ENCODE data around the gene ITGAD.

DNA sequence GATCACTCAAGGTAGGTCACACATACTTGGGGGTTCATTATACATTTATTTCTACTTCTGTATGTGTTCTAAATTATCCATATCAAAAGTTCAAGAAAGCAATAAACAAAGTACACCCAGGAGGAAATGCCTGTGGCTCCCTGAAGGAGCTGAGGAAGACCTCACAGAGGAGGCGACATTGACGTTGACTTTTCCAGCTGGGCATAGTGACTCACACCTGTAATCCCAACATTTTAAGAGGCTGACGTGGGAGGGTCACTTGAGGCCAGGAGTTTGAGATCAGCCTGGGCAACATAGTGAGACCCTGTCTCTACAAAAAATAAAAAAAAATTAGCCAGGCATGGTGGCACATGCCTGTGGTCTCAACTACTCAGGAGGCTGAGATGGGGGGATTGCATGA lies 16.3 kb downstream of the ITGAD start:
- TF ChIP-seq, protein P1, sequence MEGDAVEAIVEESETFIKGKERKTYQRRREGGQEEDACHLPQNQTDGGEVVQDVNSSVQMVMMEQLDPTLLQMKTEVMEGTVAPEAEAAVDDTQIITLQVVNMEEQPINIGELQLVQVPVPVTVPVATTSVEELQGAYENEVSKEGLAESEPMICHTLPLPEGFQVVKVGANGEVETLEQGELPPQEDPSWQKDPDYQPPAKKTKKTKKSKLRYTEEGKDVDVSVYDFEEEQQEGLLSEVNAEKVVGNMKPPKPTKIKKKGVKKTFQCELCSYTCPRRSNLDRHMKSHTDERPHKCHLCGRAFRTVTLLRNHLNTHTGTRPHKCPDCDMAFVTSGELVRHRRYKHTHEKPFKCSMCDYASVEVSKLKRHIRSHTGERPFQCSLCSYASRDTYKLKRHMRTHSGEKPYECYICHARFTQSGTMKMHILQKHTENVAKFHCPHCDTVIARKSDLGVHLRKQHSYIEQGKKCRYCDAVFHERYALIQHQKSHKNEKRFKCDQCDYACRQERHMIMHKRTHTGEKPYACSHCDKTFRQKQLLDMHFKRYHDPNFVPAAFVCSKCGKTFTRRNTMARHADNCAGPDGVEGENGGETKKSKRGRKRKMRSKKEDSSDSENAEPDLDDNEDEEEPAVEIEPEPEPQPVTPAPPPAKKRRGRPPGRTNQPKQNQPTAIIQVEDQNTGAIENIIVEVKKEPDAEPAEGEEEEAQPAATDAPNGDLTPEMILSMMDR (IDR thresholded peaks at IDR 0.05): no peak
- TF ChIP-seq POLR2AphosphoS5 (IDR thresholded peaks at IDR 0.05): no peak
- TF ChIP-seq POLR2A (IDR thresholded peaks at IDR 0.05): no peak
- no peak for TF ChIP-seq EP300 (IDR thresholded peaks at IDR 0.05)

Measured in suprapubic skin (tissue), 4 donors.